GM12872 (cell line): ENCODE measurements around the gene SRD5A2.

Experiments
- CTCF ChIP-seq: IDR thresholded peaks from 3 replicates; pipeline ENCODE4 v1.5.1; 2011; ENCODE audit warnings: low read depth, mild to moderate bottlenecking, low read length, moderate library complexity; ENCODE audit not compliant: insufficient read depth

Gene SRD5A2

GRCh38 chr2:31533036-31533435 is 47.7 kb downstream of the SRD5A2 start:
- no peak for TF ChIP-seq CTCF

GRCh38 chr2:31531101-31531500 is 49.6 kb downstream of the SRD5A2 start:
- no peak for TF ChIP-seq CTCF

GRCh38 chr2:31529256-31529655 is 51.5 kb downstream of the SRD5A2 start:
- TF ChIP-seq CTCF, result no peak

DNA sequence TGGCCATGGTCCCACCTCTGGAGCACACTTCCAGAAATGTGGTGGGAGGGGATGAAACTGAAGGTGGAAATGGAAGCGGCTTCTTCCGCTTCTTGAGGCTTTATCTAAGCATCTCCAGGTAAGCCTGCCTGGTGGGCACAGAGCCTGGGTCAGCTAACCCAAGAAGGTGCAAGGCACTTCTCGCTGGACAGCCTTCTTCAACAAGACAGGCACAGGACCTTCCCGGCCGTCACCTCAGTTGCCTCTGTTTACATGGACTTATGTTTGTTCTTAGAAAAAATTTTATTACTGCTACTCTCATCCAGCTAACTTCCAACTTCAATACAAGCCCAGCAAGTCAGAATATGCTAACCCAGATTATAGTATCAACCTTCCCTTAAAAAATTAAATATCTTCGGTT is 51.9 kb downstream of the SRD5A2 start:
- TF ChIP-seq CTCF, result no peak

DNA sequence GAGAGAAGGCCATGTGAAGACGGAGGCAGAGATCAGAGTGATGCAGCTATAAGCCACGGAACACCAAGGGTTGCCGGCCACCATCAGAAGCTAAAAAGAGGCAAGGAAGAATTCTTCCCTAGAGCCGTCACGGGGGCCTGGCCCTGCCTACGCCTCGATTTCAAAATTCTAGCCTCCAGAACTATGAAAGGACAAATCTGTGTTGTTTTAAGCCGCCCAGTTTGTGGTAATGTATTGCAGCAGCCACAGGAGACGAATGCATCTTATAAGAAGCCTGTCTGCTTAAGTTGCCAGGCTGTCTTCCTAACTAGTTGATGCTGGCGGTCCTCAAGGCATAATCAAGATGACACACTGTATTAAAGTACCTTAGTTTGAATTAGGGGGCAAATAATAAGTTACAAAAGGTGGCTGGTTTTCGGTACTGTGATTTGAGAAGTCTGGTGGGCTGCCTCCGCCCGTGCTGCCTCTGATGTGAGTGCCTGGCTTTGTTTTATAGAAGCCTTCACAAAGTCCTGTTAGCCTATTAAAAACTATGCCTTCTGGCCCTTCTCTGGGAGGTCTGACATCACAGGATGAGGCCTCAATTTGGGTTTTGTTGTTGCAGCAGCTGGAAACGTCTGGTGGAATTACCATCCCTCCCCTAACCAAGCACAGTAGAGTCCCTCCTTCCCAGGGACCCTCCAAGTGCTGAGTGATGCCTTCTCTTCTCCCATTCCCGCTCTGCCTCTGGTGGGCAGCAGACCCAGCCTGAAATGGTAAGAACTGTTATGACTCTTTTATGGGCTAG is 53.6 kb downstream of the SRD5A2 start:
- TF ChIP-seq CTCF, result no peak

GRCh38 chr2:31525876-31526275 is 54.9 kb downstream of the SRD5A2 start:
- no peak for TF ChIP-seq CTCF

- TF ChIP-seq CTCF, result no peak
Observed at GRCh38 chr2:31524592-31524991, 56.1 kb downstream of the SRD5A2 start.
